Naive B cell (primary cell): ENCODE measurements around the gene TOP3A. TPM values are rescaled to one million over a fixed set of nuclear protein-coding genes. Genes with fewer than 3 reads are reported as not detected.

Experiments
- ATAC-seq, 2 donors: fragments of 150-1000 bp; cut with Tn5 transposase; 2 replicates each; pipeline ENCODE4 v1.10.0; 2021; ENCODE audit warnings: low read depth in 2 of 2, mild to moderate bottlenecking in 2 of 2, moderate library complexity in 2 of 2
- DNase-seq: peaks from one replicate; pipeline ENCODE4 v3.0.0; 2022
- H3K27ac Mint-ChIP-seq, 6 donors: one replicate each; pipeline ENCODE4 v1.8.0; 2020 to 2022; ENCODE audit warnings: mild to moderate bottlenecking in 6 of 6, mixed read lengths in 6 of 6, moderate library complexity in 5 of 6, inconsistent platforms in 2 of 6
- H3K27me3 Mint-ChIP-seq, 3 donors: one replicate each; pipeline ENCODE4 v1.8.0; 2021 to 2022; ENCODE audit warnings: mixed read lengths in 3 of 3, mild to moderate bottlenecking in 1 of 3
- H3K36me3 Mint-ChIP-seq, 2 donors: one replicate each; pipeline ENCODE4 v1.8.0; 2020 to 2022; ENCODE audit warnings: mixed read lengths in 2 of 2, inconsistent platforms in 1 of 2, mild to moderate bottlenecking in 1 of 2
- H3K4me1 Mint-ChIP-seq, 3 donors: one replicate each; pipeline ENCODE4 v1.8.0; 2020 to 2022; ENCODE audit warnings: mixed read lengths in 3 of 3, inconsistent platforms in 1 of 3, mild to moderate bottlenecking in 1 of 3, moderate library complexity in 1 of 3
- H3K4me3 Mint-ChIP-seq, 8 donors: one replicate each; pipeline ENCODE4 v1.8.0; 2020 to 2022; ENCODE audit warnings: mild to moderate bottlenecking in 8 of 8, mixed read lengths in 8 of 8, moderate library complexity in 8 of 8, inconsistent platforms in 2 of 8
- H3K9me3 Mint-ChIP-seq, 7 donors: one replicate each; pipeline ENCODE4 v1.8.0; 2020 to 2022; ENCODE audit warnings: mixed read lengths in 7 of 7, mild to moderate bottlenecking in 5 of 7, inconsistent platforms in 2 of 7, moderate library complexity in 1 of 7
- polyA plus RNA-seq, 6 donors: library from polyadenylated mRNA; unstranded; fragments of 300-500 nt; fragmentation: Illumina TruSeq; gene quantifications; one replicate each; pipeline ENCODE4 v1.2.3, GENCODE V29; 2021; ENCODE audit warnings: low read depth in 6 of 6

TOP3A gene
- polyA plus RNA-seq, 6 donors from 2014 or later = 5.2 to 20.1 (median 14.6) TPM

- H3K9me3 Mint-ChIP-seq = no peaks in the 10 kb centered on the region
- DNase-seq = no peak
- H3K4me1 Mint-ChIP-seq = peaks cover 8 to 12% (median 11%) of the 10 kb centered on the region in 3 donors
- no peak overlapping the region for H3K4me3 Mint-ChIP-seq
- H3K27ac Mint-ChIP-seq = no peak overlapping the region
- H3K36me3 Mint-ChIP-seq = peaks cover 5 to 20% of the 10 kb centered on the region in 2 donors
- ATAC-seq = no peak
- H3K27me3 Mint-ChIP-seq = no peaks in the 10 kb centered on the region
These were observed 63.6 kb downstream of the TOP3A start for GRCh38 chr17:18251204-18251603.

DNA sequence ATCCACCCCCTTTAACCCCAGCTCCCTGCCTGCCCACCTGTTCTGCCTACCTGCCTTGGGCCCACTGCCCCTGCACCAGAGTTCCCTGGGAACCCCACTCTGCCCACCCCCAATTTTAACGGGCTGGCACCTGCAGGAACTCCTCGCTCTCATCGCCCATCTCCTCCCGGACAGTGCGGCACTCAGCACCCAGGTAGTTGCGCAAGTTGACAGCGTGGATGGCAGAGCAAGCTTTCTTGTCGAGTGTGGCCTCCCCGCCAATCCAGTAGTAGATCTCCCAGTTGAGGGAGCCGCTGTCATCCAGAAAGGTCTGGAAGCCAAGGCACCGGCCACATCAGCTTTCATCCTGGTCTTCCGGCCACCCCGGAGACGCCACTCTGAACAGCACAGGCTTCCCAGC, 64.1 kb downstream of the TOP3A start:
- ATAC-seq = no peak
- H3K9me3 Mint-ChIP-seq = no peaks in the 10 kb centered on the region
- peak overlapping the region in 1 of 6 donors; percentile 78 for H3K27ac Mint-ChIP-seq
- no peaks in the 10 kb centered on the region for H3K27me3 Mint-ChIP-seq
- H3K36me3 Mint-ChIP-seq = peaks cover 5 to 20% of the 10 kb centered on the region in 2 donors
- H3K4me1 Mint-ChIP-seq = peaks cover 8 to 12% (median 8%) of the 10 kb centered on the region in 3 donors
- H3K4me3 Mint-ChIP-seq = no peak overlapping the region
- no peak for DNase-seq

DNA sequence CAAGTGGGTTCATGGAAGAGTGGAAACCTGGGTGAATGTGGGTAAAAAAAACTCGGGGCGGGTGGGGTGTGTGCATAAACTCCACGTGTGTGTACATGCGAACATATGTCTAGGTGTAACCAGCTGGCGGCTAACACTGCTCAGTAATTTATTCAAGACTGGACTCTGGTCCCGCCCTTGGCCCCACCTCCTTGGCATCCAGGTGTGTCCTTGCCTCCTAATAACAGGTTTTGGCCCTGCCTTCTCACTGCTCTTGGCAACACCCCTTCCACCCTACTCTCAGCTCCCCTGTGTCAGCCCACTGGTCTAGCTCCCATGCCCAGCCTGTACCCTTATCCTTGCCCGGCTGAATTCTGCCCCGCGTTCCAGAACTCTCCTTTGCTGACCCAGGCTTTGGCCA, 64.5 kb downstream of the TOP3A start:
- Mint-ChIP-seq H3K4me3 (no peak overlapping the region), H3K27ac (peak overlapping the region in 1 of 6 donors; percentile 49), H3K36me3 (peaks cover 5 to 20% of the 10 kb centered on the region in 2 donors)

DNA sequence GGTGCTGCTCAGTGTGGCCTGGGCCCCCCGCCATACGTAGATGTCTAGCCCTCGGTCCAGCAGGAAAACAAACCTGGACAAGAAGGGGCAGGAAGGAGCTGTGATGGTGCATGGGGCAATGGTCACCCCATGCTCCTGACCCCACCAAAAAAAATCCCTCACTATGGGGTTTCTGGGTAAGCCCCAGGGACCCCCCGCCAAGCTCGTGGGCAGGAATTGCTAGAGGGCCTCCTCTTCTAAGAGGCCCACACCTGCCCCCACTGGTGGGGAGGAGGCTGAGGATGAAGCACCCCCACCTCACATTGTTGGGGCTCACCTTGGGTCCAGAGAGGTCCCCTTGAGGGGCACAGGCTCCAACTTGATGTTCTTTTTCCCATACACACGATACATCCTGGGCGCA, 66.0 kb downstream of the TOP3A start:
- H3K4me1 Mint-ChIP-seq = peaks cover 6 to 8% (median 8%) of the 10 kb centered on the region in 3 donors
- ATAC-seq (no peak), DNase-seq (no peak)
- peak overlapping the region in 2 of 6 donors; percentile 64 to 75 for H3K27ac Mint-ChIP-seq
- no peaks in the 10 kb centered on the region for H3K9me3 Mint-ChIP-seq
- H3K36me3 Mint-ChIP-seq = peaks cover 5 to 20% of the 10 kb centered on the region in 2 donors
- no peak overlapping the region for H3K4me3 Mint-ChIP-seq
- no peaks in the 10 kb centered on the region for H3K27me3 Mint-ChIP-seq

More for the DNA sequence above, 64.5 kb downstream of the TOP3A start:
- no peak for DNase-seq
- no peak for ATAC-seq
- no peaks in the 10 kb centered on the region for H3K9me3 Mint-ChIP-seq
- no peaks in the 10 kb centered on the region for H3K27me3 Mint-ChIP-seq
- H3K4me1 Mint-ChIP-seq = peaks cover 8 to 12% (median 8%) of the 10 kb centered on the region in 3 donors

- H3K27ac Mint-ChIP-seq = peak overlapping the region in 3 of 6 donors; percentile 26 to 75 (median 72)
- no peaks in the 10 kb centered on the region for H3K27me3 Mint-ChIP-seq
- ATAC-seq = peak; percentile 77 to 84
- peak; percentile 61 for DNase-seq
- H3K4me3 Mint-ChIP-seq = no peak overlapping the region
- peaks cover 6 to 8% (median 8%) of the 10 kb centered on the region in 3 donors for H3K4me1 Mint-ChIP-seq
- H3K9me3 Mint-ChIP-seq = no peaks in the 10 kb centered on the region
- H3K36me3 Mint-ChIP-seq = peaks cover 5 to 20% of the 10 kb centered on the region in 2 donors
These were observed 66.5 kb downstream of the TOP3A start for GRCh38 chr17:18248300-18248731.

GRCh38 chr17:18247613-18248001, 67.2 kb downstream of the TOP3A start:
- no peak overlapping the region for H3K4me3 Mint-ChIP-seq
- peaks cover 5 to 20% of the 10 kb centered on the region in 2 donors for H3K36me3 Mint-ChIP-seq
- H3K27me3 Mint-ChIP-seq = no peaks in the 10 kb centered on the region
- no peaks in the 10 kb centered on the region for H3K9me3 Mint-ChIP-seq
- peaks cover 6 to 8% (median 8%) of the 10 kb centered on the region in 3 donors for H3K4me1 Mint-ChIP-seq
- peak overlapping the region in 1 of 6 donors; percentile 19 for H3K27ac Mint-ChIP-seq
- ATAC-seq (no peak), DNase-seq (no peak)

- DNase-seq (peak; percentile 17), ATAC-seq (peak; percentile 59 to 60)
- peak overlapping the region in 1 of 8 donors; percentile 16 for H3K4me3 Mint-ChIP-seq
- peak overlapping the region in 2 of 6 donors; percentile 69 to 80 for H3K27ac Mint-ChIP-seq
- H3K9me3 Mint-ChIP-seq = no peaks in the 10 kb centered on the region
- peaks cover 6 to 8% (median 8%) of the 10 kb centered on the region in 3 donors for H3K4me1 Mint-ChIP-seq
- no peaks in the 10 kb centered on the region for H3K27me3 Mint-ChIP-seq
- peaks cover 5 to 20% of the 10 kb centered on the region in 2 donors for H3K36me3 Mint-ChIP-seq
These were observed 67.7 kb downstream of the TOP3A start for GRCh38 chr17:18246880-18247612.

DNA sequence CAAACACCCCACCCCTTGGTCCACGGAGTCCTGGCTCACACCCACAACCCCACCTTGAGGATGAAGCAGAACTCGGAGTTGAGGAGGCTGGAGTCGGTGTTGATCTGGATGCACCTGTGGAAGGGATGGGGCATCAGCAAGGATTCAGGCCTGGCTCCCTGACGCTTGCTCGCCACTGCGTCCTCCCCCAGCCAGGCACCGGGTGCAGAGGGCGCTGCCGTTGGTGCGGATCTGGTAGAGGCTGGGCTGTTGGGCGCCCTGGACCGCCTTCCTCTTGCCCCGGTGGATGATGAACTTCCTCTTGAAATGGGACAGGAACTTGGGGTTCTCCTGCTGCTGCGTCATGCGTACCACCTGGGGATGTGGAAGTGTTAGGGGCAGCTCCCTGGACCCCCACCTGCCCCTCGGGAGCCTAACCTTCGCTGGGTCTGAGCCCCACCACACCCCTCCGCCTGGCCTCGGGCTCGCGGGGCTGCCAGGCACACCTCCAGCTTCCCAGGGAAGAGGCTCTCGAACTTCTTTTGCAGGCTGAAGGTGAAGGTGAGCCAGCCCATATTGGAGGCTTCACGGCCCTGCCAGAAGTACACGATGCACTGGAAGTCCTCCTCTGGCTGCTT, 68.6 kb downstream of the TOP3A start:
- Mint-ChIP-seq H3K27me3 (no peaks in the 10 kb centered on the region), H3K27ac (no peak overlapping the region), H3K36me3 (peaks cover 5 to 20% of the 10 kb centered on the region in 2 donors), H3K4me1 (peaks cover 6 to 8% (median 8%) of the 10 kb centered on the region in 3 donors), H3K4me3 (no peak overlapping the region), H3K9me3 (no peaks in the 10 kb centered on the region)
- no peak for DNase-seq
- no peak for ATAC-seq

DNA sequence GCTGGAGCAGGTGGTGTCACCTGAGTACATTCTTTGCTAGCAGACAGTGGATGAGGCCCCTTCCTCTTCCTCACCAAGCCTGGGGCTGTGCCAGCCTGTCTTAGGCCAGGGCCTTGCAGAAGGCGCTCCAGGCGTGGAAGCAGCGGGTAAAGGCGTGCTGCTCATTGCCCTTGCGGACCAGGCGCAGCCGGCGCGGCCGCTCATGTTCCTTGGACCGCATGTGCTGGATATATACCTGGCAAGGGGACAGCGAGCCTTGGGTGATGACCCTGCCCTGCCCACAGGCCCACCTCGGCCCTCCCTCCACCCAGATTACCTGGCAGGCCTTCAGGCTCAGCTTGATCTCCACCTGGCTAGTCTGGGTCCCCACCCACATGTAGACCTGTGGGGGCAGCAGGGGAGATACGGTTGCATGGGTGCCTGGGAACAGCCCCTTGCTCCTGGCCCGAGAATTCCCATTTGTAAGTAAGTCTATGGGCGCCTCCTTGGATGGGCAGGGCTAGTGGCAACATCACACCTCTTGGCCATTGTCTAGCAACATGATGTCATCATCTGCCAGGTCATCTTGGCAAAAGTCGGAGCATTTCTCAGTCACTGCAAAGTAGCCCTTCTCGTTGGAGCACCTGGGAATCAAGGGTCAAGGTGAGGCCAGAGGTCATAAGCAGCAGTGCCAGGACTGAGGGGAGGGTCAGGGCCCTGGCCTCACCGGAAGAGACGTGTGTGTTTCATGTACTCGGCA, 69.6 kb downstream of the TOP3A start:
- H3K4me1 Mint-ChIP-seq = peaks cover 6 to 8% (median 8%) of the 10 kb centered on the region in 3 donors
- peaks cover 5 to 11% of the 10 kb centered on the region in 2 donors for H3K36me3 Mint-ChIP-seq
- no peak overlapping the region for H3K27ac Mint-ChIP-seq
- no peaks in the 10 kb centered on the region for H3K9me3 Mint-ChIP-seq
- no peak for ATAC-seq
- DNase-seq = no peak
- no peaks in the 10 kb centered on the region for H3K27me3 Mint-ChIP-seq
- H3K4me3 Mint-ChIP-seq = no peak overlapping the region

DNA sequence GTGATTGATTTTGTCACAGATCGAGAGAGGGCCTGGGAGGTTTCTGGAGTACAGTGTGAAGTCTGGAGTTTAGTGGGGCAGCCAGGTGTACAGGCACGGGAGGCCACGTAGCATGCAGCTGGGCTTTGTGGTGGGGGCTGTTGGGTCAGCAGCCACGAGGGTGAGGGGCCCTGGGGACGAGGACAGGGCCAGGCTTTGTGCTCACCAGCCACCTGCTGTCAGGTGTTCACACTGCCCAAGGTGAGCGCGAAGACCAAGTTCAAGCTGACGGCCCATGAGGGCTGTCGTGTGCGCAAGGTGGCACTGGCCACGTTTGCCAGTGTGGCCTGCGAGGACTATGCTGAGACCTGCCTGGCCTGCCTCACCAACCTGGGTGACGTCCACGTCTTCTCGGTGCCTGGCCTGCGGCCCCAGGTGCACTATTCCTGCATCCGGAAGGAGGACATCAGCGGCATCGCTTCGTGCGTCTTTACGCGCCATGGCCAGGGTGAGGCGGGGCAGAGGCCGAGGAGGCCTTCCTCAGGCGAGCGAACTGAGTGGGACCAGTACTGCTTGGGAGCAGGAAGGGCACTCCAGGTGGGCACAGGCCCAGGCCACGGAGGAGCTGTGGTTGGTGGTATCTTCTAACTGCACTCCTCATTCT, 73.4 kb downstream of the TOP3A start:
- no peak overlapping the region for H3K4me3 Mint-ChIP-seq
- H3K36me3 Mint-ChIP-seq = peaks cover 0 to 8% of the 10 kb centered on the region in 2 donors
- H3K27ac Mint-ChIP-seq = peak overlapping the region in 1 of 6 donors; percentile 72
- ATAC-seq (no peak), DNase-seq (no peak)
- H3K4me1 Mint-ChIP-seq = no peaks in the 10 kb centered on the region
- H3K9me3 Mint-ChIP-seq = no peaks in the 10 kb centered on the region
- H3K27me3 Mint-ChIP-seq = no peaks in the 10 kb centered on the region

GRCh38 chr17:18240449-18240848, 74.3 kb downstream of the TOP3A start:
- DNase-seq = no peak
- ATAC-seq = no peak
- Mint-ChIP-seq H3K4me1 (no peaks in the 10 kb centered on the region), H3K27ac (peak overlapping the region in 1 of 6 donors; percentile 72), H3K27me3 (no peaks in the 10 kb centered on the region), H3K36me3 (peaks cover 0 to 13% of the 10 kb centered on the region in 2 donors), H3K9me3 (no peaks in the 10 kb centered on the region), H3K4me3 (no peak overlapping the region)

DNA sequence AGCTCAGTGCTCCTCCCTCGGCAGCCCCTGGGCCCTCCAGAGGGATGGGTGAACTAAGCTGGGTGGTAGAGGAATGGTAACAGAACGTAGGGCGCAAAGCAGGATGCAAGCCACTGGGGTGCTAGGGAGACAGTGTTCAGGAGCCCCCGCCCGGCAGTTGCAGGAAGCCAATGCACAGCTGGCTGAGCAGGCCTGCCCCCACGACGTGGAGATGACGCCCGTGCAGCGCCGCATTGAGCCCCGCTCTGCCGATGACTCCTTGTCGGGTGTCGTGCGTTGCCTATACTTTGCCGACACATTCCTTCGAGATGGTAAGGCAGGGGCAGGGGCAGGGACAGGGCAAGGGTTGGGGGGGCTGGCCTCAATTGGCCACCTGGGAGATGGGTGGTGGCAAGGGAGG, 76.5 kb downstream of the TOP3A start:
- no peaks in the 10 kb centered on the region for H3K9me3 Mint-ChIP-seq
- no peaks in the 10 kb centered on the region for H3K27me3 Mint-ChIP-seq
- no peak overlapping the region for H3K27ac Mint-ChIP-seq
- ATAC-seq (no peak), DNase-seq (no peak)
- no peak overlapping the region for H3K4me3 Mint-ChIP-seq
- H3K36me3 Mint-ChIP-seq = peaks cover 0 to 13% of the 10 kb centered on the region in 2 donors
- H3K4me1 Mint-ChIP-seq = no peaks in the 10 kb centered on the region

DNA sequence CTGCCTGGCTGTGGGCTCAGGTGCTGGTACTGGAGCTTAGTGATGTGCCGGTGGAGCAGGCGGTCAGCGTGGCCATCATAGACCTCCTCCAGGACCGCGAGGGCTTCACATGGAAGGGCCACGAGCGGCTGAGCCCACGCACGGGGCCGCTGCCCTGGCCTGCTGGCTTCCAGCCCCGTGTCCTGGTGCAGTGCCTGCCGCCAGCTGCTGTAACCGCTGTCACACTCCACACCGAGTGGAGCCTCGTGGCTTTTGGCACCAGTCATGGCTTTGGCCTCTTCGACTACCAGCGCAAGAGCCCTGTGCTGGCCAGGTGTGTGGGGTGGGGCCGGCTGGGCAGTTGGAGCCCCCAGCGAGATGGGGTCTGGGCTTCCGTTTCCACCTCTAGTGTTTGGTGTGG, 77.3 kb downstream of the TOP3A start:
- H3K4me1 Mint-ChIP-seq = no peaks in the 10 kb centered on the region
- peaks cover 0 to 13% of the 10 kb centered on the region in 2 donors for H3K36me3 Mint-ChIP-seq
- ATAC-seq (no peak), DNase-seq (no peak)
- H3K27me3 Mint-ChIP-seq = no peaks in the 10 kb centered on the region
- H3K9me3 Mint-ChIP-seq = no peaks in the 10 kb centered on the region
- no peak overlapping the region for H3K27ac Mint-ChIP-seq
- H3K4me3 Mint-ChIP-seq = no peak overlapping the region
